ENCODE measurements around the gene DNAJC2. TPM values are rescaled to one million over a fixed set of nuclear protein-coding genes. Genes with fewer than 3 reads are reported as not detected.

Gene DNAJC2
- total RNA-seq, 6 experiments from 2014 or later = 5.5 to 13.1 (median 11.0) TPM

GRCh38 chr7:103338864-103339263 is 5.7 kb downstream of the DNAJC2 start:
- Histone ChIP-seq H3K27me3 (no peaks in the 10 kb centered on the region), H3K9me3 (no peaks in the 10 kb centered on the region), H3K4me1 (peaks cover 0 to 18% (median 0%) of the 10 kb centered on the region in 4 donors), H3K36me3 (peaks cover 0 to 48% (median 20%) of the 10 kb centered on the region in 4 donors), H3K27ac (no peak overlapping the region), H3K4me3 (no peak overlapping the region)
- WGBS (ENCODE audit: insufficient coverage, low coverage, low lambda C conversion rate, missing lambda C conversion rate) = no CpG with 5 or more reads among the region's 2 CpGs
- intact Hi-C loops (cut with DNase I) = no loop called here
- no peak for DNase-seq
- ATAC-seq = no peak
- TF ChIP-seq POLR2A (IDR thresholded peaks at IDR 0.05) (no peak), CTCF (IDR thresholded peaks at IDR 0.05) (no peak)

- no peak overlapping the region for H3K4me3 ChIP-seq
- DNase-seq (no peak), ATAC-seq (no peak)
- 66% methylated on average over 2 of the region's 2 CpGs for WGBS (ENCODE audit: insufficient coverage, low coverage, low lambda C conversion rate, missing lambda C conversion rate)
- H3K27ac ChIP-seq = no peak overlapping the region
- peaks cover 0 to 47% (median 20%) of the 10 kb centered on the region in 4 donors for H3K36me3 ChIP-seq
- H3K9me3 ChIP-seq = no peaks in the 10 kb centered on the region
- H3K4me1 ChIP-seq = peaks cover 0 to 7% (median 0%) of the 10 kb centered on the region in 4 donors
- no peak for TF ChIP-seq CTCF (IDR thresholded peaks at IDR 0.05)
- no peaks in the 10 kb centered on the region for H3K27me3 ChIP-seq
- intact Hi-C loops (cut with DNase I) = no loop called here
Measured at GRCh38 chr7:103336761-103337160, 7.8 kb downstream of the DNAJC2 start.

DNA sequence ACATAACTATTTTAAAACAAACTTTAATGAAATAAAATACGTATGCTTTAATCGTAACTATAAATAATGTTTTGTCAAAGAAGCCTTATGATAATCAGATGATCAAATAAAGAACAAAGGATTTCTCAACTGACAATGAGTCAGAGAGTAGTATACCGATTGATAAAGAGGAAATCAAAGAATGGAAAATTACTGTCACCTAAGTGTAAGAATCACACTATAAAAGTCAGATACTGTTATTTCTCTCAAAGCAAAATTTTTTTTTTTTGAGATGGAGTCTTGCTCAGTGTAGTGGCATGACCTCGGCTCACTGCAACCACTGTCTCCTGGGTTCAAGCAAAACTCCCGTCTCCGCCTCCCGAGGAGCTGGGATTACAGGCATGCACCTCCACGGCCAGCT is 18.8 kb downstream of the DNAJC2 start:
- no peaks in the 10 kb centered on the region for H3K9me3 ChIP-seq

DNA sequence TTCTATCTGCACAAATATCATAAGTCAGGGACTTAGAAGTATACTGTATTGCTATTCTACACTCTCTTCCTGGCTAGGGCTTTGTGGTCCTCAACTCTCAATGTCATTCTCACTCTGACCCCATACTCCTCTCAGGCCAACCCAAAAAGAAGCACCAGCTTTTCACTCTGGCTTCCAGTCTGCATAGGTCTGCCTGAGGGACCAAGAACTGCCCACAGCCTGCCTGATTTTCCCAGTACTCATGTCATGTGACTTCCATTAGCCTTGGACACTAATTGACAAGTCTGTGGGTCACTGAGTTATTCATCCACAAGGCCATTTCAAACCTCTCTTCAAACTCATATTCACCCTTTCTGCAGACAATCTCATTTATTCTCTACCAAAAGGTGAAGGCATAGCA is 27.6 kb downstream of the DNAJC2 start:
- no peaks in the 10 kb centered on the region for H3K9me3 ChIP-seq
- H3K27me3 ChIP-seq = no peaks in the 10 kb centered on the region
- no peak overlapping the region for H3K27ac ChIP-seq
- DNase-seq (no peak), ATAC-seq (no peak)
- H3K36me3 ChIP-seq = peaks cover 6 to 91% (median 57%) of the 10 kb centered on the region in 4 donors
- H3K4me3 ChIP-seq = no peak overlapping the region
- intact Hi-C loops (cut with DNase I) = no loop called here
- H3K4me1 ChIP-seq = no peaks in the 10 kb centered on the region
- no peak for TF ChIP-seq CTCF (IDR thresholded peaks at IDR 0.05)
- TF ChIP-seq POLR2A (IDR thresholded peaks at IDR 0.05) = no peak

More for the DNA sequence above, 18.8 kb downstream of the DNAJC2 start:
- no peak for TF ChIP-seq POLR2A (IDR thresholded peaks at IDR 0.05)
- TF ChIP-seq CTCF (IDR thresholded peaks at IDR 0.05) = no peak
- no peaks in the 10 kb centered on the region for H3K27me3 ChIP-seq
- peaks cover 0 to 66% (median 30%) of the 10 kb centered on the region in 4 donors for H3K36me3 ChIP-seq
- no peaks in the 10 kb centered on the region for H3K4me1 ChIP-seq
- no peak overlapping the region for H3K4me3 ChIP-seq
- intact Hi-C loops (cut with DNase I) = no loop called here
- ATAC-seq (no peak), DNase-seq (no peak)
- WGBS (ENCODE audit: insufficient coverage, low coverage, low lambda C conversion rate, missing lambda C conversion rate) = 87% methylated on average over 7 of the region's 8 CpGs
- no peak overlapping the region for H3K27ac ChIP-seq

DNA sequence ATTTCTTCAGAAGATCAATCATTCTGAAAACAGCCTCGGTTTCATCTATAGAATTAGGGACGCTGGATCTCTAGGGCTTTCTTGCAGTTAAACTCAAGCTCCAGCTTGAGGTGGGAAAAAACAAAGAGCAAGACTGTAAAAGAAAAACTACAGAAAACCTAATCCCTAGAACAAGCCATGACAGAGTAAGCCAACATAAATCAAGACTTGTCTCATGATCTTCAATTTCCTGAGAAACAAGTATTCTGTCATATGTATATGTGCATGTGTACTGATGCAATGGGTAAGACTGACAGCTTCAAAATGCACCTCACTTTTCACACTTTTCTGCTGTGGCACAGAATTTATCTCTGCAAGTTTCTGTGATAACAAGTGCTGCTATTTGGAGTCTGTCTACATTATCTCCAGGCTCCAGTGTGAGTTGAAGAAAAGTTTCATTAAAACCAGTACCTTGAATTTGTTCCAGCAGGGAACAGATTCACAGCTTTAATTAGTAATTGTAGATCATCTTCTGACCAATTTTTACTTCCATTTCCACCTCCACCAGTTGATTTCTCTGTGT is 28.1 kb downstream of the DNAJC2 start:
- TF ChIP-seq CTCF (IDR thresholded peaks at IDR 0.05) = no peak
- TF ChIP-seq POLR2A (IDR thresholded peaks at IDR 0.05) = no peak
- Histone ChIP-seq H3K36me3 (peaks cover 6 to 91% (median 55%) of the 10 kb centered on the region in 4 donors), H3K4me3 (no peak overlapping the region), H3K27ac (no peak overlapping the region), H3K27me3 (no peaks in the 10 kb centered on the region), H3K9me3 (no peaks in the 10 kb centered on the region), H3K4me1 (no peaks in the 10 kb centered on the region)
- ATAC-seq = no peak
- no peak for DNase-seq
- 100% methylated on average over 2 of the region's 2 CpGs for WGBS (ENCODE audit: insufficient coverage, low coverage, low lambda C conversion rate, missing lambda C conversion rate)
- intact Hi-C loops (cut with DNase I) = no loop called here
